PC-3 (cell line): ENCODE data around the gene CACNG1. TPM values are rescaled to one million over a fixed set of nuclear protein-coding genes. Genes with fewer than 3 reads are reported as not detected.
A peak's percentile ranks its signal among the peaks of the same experiment; 100 is the strongest.

Experiments used
- ATAC-seq: fragments of 200-7000 bp; cut with Tn5 transposase; 2 replicates; pipeline ENCODE4 v1.9.1; 2020; ENCODE audit warnings: mild to moderate bottlenecking, moderate library complexity
- BruUV-seq: library from RNA; stranded (reverse); fragments of 400-500 nt; replicated peaks from 2 replicates; lab custom pipeline; 2021; lab: Mats Ljungman, UMichigan
- CTCF ChIA-PET: fragments of 300-600 bp; sonication (Branson Sonifier 250); formaldehyde crosslinking; loops from one replicate; lab custom pipeline; 2022; ENCODE audit warnings: antibody characterized with exemption; lab: Charles Lee
- POLR2A ChIA-PET: fragments of 300-600 bp; sonication (Branson Sonifier 250); formaldehyde crosslinking; loops from one replicate; lab custom pipeline; 2022; ENCODE audit warnings: antibody characterized with exemption; ENCODE audit not compliant: unreplicated experiment; lab: Charles Lee
- DNase-seq: peaks from one replicate; pipeline ENCODE4 v3.0.0-alpha.2; 2015
- H2AFZ ChIP-seq: fragments of 300-600 bp; sonication (generic); 2 replicates; pipeline ENCODE4 v1.6.0; 2016; ENCODE audit warnings: antibody characterized with exemption, low read length
- H3F3A ChIP-seq: fragments of 300-600 bp; sonication (generic); one replicate; pipeline ENCODE4 v1.6.0; 2017; ENCODE audit warnings: antibody characterized with exemption, low read length, control low read depth, mild to moderate bottlenecking; ENCODE audit not compliant: unreplicated experiment
- H3K27ac ChIP-seq: fragments of 300-600 bp; sonication (generic); 2 replicates; pipeline ENCODE4 v1.5.1; 2016; ENCODE audit warnings: mild to moderate bottlenecking, low read length
- H3K27me3 ChIP-seq: fragments of 300-600 bp; sonication (generic); 2 replicates; pipeline ENCODE4 v1.6.1; 2016; ENCODE audit warnings: low read length, mixed read lengths
- H3K36me3 ChIP-seq: fragments of 300-600 bp; sonication (generic); 2 replicates; pipeline ENCODE4 v1.6.1; 2016; ENCODE audit warnings: low read depth, mixed run types, low read length, mixed read lengths
- H3K4me1 ChIP-seq: fragments of 300-600 bp; sonication (generic); 2 replicates; pipeline ENCODE4 v1.5.1; 2016; ENCODE audit warnings: low read length; ENCODE audit not compliant: insufficient read depth
- H3K4me2 ChIP-seq: fragments of 300-600 bp; sonication (generic); 2 replicates; pipeline ENCODE4 v1.6.0; 2016; ENCODE audit warnings: low read length
- H3K4me3 ChIP-seq: fragments of 300-600 bp; sonication (generic); 2 replicates; pipeline ENCODE4 v1.5.1; 2016; ENCODE audit warnings: mild to moderate bottlenecking, low read length, mixed read lengths
- H3K79me2 ChIP-seq: fragments of 300-600 bp; sonication (generic); 2 replicates; pipeline ENCODE4 v1.6.1; 2017; ENCODE audit warnings: low read length, mixed read lengths
- H3K9ac ChIP-seq: fragments of 300-600 bp; sonication (generic); 2 replicates; pipeline ENCODE4 v1.6.0; 2016; ENCODE audit warnings: mild to moderate bottlenecking, low read length
- H3K9me2 ChIP-seq: fragments of 300-600 bp; sonication (generic); replicated peaks from 2 replicates; pipeline ENCODE4 v1.6.1; 2016; ENCODE audit warnings: mixed run types, low read length, mixed read lengths
- H3K9me3 ChIP-seq: fragments of 300-600 bp; sonication (generic); 2 replicates; pipeline ENCODE4 v1.6.1; 2016; ENCODE audit warnings: low read length, mixed read lengths
- H4K20me1 ChIP-seq: fragments of 300-600 bp; sonication (generic); 2 replicates; pipeline ENCODE4 v1.6.1; 2016; ENCODE audit warnings: low read length, mixed read lengths
- CTCF ChIP-seq: fragments of 300-600 bp; sonication (generic); conservative IDR thresholded peaks from 2 replicates; pipeline ENCODE4 v1.5.1; 2017; ENCODE audit warnings: antibody characterized with exemption, low read depth, mild to moderate bottlenecking, low read length
- EZH2 ChIP-seq: fragments of 300-600 bp; sonication (generic); IDR thresholded peaks from one replicate; pipeline ENCODE4 v1.6.1; 2017; ENCODE audit warnings: antibody characterized with exemption, mild to moderate bottlenecking, low read length; ENCODE audit not compliant: unreplicated experiment
- EZH2phosphoT487 ChIP-seq: fragments of 300-600 bp; sonication (generic); IDR thresholded peaks from 2 replicates; pipeline ENCODE4 v1.6.1; 2018; ENCODE audit warnings: mild to moderate bottlenecking, antibody characterized with exemption, low read length, borderline replicate concordance
- intact Hi-C: fragments of 100-400 bp; cut with micrococcal nuclease; formaldehyde crosslinking; loops from 2 replicates; pipeline ENCODE4 v1.9.0; 2023
- total RNA-seq: library from RNA; depleted of rRNA; stranded (reverse); fragments of >200 nt; gene quantifications from 2 replicates; pipeline ENCODE4 v1.2.3, GENCODE V29; 2014

Gene CACNG1
- total RNA-seq, 1 experiment from 2014 or later, result not detected

- Histone ChIP-seq H3K9me2 (no peaks in the 10 kb centered on the region), H3K4me3 (no peak overlapping the region), H2AFZ (no peak overlapping the region), H3K27me3 (no peaks in the 10 kb centered on the region), H3K27ac (no peak overlapping the region), H4K20me1 (no peaks in the 10 kb centered on the region), H3K4me1 (no peaks in the 10 kb centered on the region), H3F3A (no peaks in the 10 kb centered on the region), H3K9me3 (no peaks in the 10 kb centered on the region), H3K9ac (no peak overlapping the region), H3K36me3 (no peaks in the 10 kb centered on the region), H3K79me2 (no peaks in the 10 kb centered on the region), H3K4me2 (no peak overlapping the region)
- DNase-seq (peak; percentile 64), ATAC-seq (peak; percentile 74)
- TF ChIP-seq CTCF, result no peak
- TF ChIP-seq EZH2, result no peak
- no peak for TF ChIP-seq EZH2phosphoT487
- CTCF ChIA-PET, result no interaction called here
- intact Hi-C loops, result no loop called here
- POLR2A ChIA-PET, result no interaction called here
- BruUV-seq, result no TSS peak
Observed at GRCh38 chr17:67027031-67027628, 17.2 kb upstream of the CACNG1 start.

- POLR2A ChIA-PET, result no interaction called here
- Histone ChIP-seq H3K9me2 (no peaks in the 10 kb centered on the region; the same call in 1 of the 2 replicates), H3F3A (no peaks in the 10 kb centered on the region), H3K79me2 (no peaks in the 10 kb centered on the region), H2AFZ (no peak overlapping the region), H3K27ac (no peak overlapping the region), H4K20me1 (no peaks in the 10 kb centered on the region), H3K9me3 (no peaks in the 10 kb centered on the region), H3K4me2 (no peak overlapping the region), H3K4me3 (no peak overlapping the region), H3K36me3 (no peaks in the 10 kb centered on the region), H3K4me1 (no peaks in the 10 kb centered on the region), H3K27me3 (no peaks in the 10 kb centered on the region), H3K9ac (no peak overlapping the region)
- CTCF ChIA-PET, result no interaction called here
- intact Hi-C loops, result no loop called here
- BruUV-seq, result no TSS peak
- ATAC-seq (no peak), DNase-seq (no peak)
- TF ChIP-seq CTCF (no peak), EZH2phosphoT487 (no peak), EZH2 (no peak)
Observed at GRCh38 chr17:67030641-67031040, 13.7 kb upstream of the CACNG1 start.

GRCh38 chr17:67032382-67032781 is 12.0 kb upstream of the CACNG1 start:
- no peak for DNase-seq
- POLR2A ChIA-PET, result no interaction called here
- intact Hi-C loops, result no loop called here
- H3K27me3 ChIP-seq, result peaks cover 2% of the 10 kb centered on the region; the same call in 1 of the 2 replicates
- no peaks in the 10 kb centered on the region; the same call in 1 of the 2 replicates for H3K9me2 ChIP-seq
- H3K9ac ChIP-seq, result no peak overlapping the region
- no peaks in the 10 kb centered on the region for H3K36me3 ChIP-seq
- H3F3A ChIP-seq, result no peaks in the 10 kb centered on the region
- H3K79me2 ChIP-seq, result no peaks in the 10 kb centered on the region
- H2AFZ ChIP-seq, result no peak overlapping the region
- no peak for ATAC-seq
- no TSS peak for BruUV-seq
- H3K4me2 ChIP-seq, result no peak overlapping the region
- no peaks in the 10 kb centered on the region for H3K9me3 ChIP-seq
- no peaks in the 10 kb centered on the region for H3K4me1 ChIP-seq
- H3K27ac ChIP-seq, result no peak overlapping the region
- no peak overlapping the region for H3K4me3 ChIP-seq
- TF ChIP-seq CTCF, result no peak
- no peak for TF ChIP-seq EZH2phosphoT487
- TF ChIP-seq EZH2, result no peak
- CTCF ChIA-PET, result no interaction called here
- H4K20me1 ChIP-seq, result no peaks in the 10 kb centered on the region
